Fibroblast of lung (primary cell): ENCODE results near the gene KCNT1.

Experiments
- EZH2 ChIP-seq: IDR thresholded peaks from 2 replicates; pipeline ENCODE4 v1.5.1; 2012; ENCODE audit warnings: low read length, control low read depth, mild to moderate bottlenecking; ENCODE audit errors: missing control alignments
- TF ChIP-seq, protein P1 (sequence below), 2 donors: IDR thresholded peaks in 1 of 2; conservative IDR thresholded peaks in 1 of 2; 1 replicate in 1 of 2; 2 replicates in 1 of 2; pipeline ENCODE4 v1.5.1; 2011 to 2012; ENCODE audit warnings: low read length in 2 of 2, control low read depth in 1 of 2, inconsistent platforms in 1 of 2, low read depth in 1 of 2, mild to moderate bottlenecking in 1 of 2

- TF ChIP-seq, protein P1, sequence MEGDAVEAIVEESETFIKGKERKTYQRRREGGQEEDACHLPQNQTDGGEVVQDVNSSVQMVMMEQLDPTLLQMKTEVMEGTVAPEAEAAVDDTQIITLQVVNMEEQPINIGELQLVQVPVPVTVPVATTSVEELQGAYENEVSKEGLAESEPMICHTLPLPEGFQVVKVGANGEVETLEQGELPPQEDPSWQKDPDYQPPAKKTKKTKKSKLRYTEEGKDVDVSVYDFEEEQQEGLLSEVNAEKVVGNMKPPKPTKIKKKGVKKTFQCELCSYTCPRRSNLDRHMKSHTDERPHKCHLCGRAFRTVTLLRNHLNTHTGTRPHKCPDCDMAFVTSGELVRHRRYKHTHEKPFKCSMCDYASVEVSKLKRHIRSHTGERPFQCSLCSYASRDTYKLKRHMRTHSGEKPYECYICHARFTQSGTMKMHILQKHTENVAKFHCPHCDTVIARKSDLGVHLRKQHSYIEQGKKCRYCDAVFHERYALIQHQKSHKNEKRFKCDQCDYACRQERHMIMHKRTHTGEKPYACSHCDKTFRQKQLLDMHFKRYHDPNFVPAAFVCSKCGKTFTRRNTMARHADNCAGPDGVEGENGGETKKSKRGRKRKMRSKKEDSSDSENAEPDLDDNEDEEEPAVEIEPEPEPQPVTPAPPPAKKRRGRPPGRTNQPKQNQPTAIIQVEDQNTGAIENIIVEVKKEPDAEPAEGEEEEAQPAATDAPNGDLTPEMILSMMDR (conservative IDR thresholded peaks at IDR 0.05 in 1 of 2, IDR thresholded peaks at IDR 0.05 in 1 of 2; ENCODE audit: low read depth in 1 of 2, low read length in 2 of 2), result no peak
- no peak for TF ChIP-seq EZH2
Measured at GRCh38 chr9:135697226-135697625, 4.8 kb upstream of the KCNT1 start.
